Pancreas (tissue), 10 donors: ENCODE results near the gene DIP2A. TPM values are rescaled to one million over a fixed set of nuclear protein-coding genes. Genes with fewer than 3 reads are reported as not detected.
A peak's percentile ranks its signal among the peaks of the same experiment; 100 is the strongest.

ENCODE experiments used
- ATAC-seq, 4 donors: fragments of 200-7000 bp; cut with Tn5 transposase; one replicate each; pipeline versions ENCODE4 v1.8.0 to v1.9.1; 2020; ENCODE audit warnings: mild to moderate bottlenecking in 4 of 4, moderate library complexity in 4 of 4
- DNase-seq, 6 donors: peaks; one replicate each; pipeline ENCODE4 v3.0.0-alpha.2; 2020
- FAIRE-seq: peaks from 2 replicates; lab custom pipeline; 2012; peaks lifted over from hg19 to GRCh38; lab: Jason Lieb, UNC
- H3K27ac ChIP-seq, 4 donors: fragments of 200-600 bp; sonication (generic); 1 replicate in 3 of 4; 2 replicates in 1 of 4; pipeline versions ENCODE4 v1.5.0 to v1.8.0; 2020
- H3K27me3 ChIP-seq, 4 donors: fragments of 200-600 bp; one replicate each; pipeline ENCODE4 v1.8.0; 2021
- H3K36me3 ChIP-seq, 3 donors: fragments of 200-600 bp; sonication (generic) in 1 of 3; one replicate each; pipeline versions ENCODE4 v1.5.0 to v1.8.0; 2020 to 2021
- H3K4me1 ChIP-seq, 3 donors: fragments of 200-600 bp; one replicate each; pipeline ENCODE4 v1.8.0; 2021
- H3K4me3 ChIP-seq, 4 donors: fragments of 200-600 bp; sonication (generic) in 2 of 4; one replicate each; pipeline versions ENCODE4 v1.5.0 to v1.8.0; 2020 to 2021
- H3K9me3 ChIP-seq, 4 donors: fragments of 200-600 bp; one replicate each; pipeline ENCODE4 v1.8.0; 2021
- WGBS, 2 donors: extraction: QIAGEN DNeasy Blood & Tissue Kit; methylation state at CpG; one replicate each; pipeline ENCODE4 v1.1.7; 2013; 5-methylcytosine and 5-hydroxymethylcytosine counted together
- intact Hi-C, 3 donors: fragments of 100-400 bp; cut with DNase I; formaldehyde crosslinking; loops; one replicate each; pipeline versions ENCODE4 v1.11.1 to v1.14.2; 2022
- polyA plus RNA-seq, 2 donors: library from polyadenylated mRNA; stranded (reverse); fragments of 200-250 nt; gene quantifications; one replicate each; pipeline ENCODE4 v1.2.3, GENCODE V29; 2013
- total RNA-seq, 6 donors: library from RNA; stranded (reverse); fragmentation: NEBNext Ultra II Directional in 4 of 6; extraction: Animal tissue kit (Norgen Biotek cat#: 25700) in 4 of 6; gene quantifications; one replicate each; pipeline versions ENCODE4 v1.2.1 to v1.2.4, GENCODE V29; 2021 to 2023
- TF ChIP-seq, protein P1 (sequence below), 4 donors: fragments of 200-600 bp; sonication (generic) in 3 of 4; IDR thresholded peaks; one replicate each; pipeline versions ENCODE4 v1.5.0 to v1.8.0; 2021; ENCODE audit warnings: antibody characterized with exemption in 4 of 4
- donor health status: healthy with polysubstance abuse.
- donor health status: DM: no; HTN: no; CAD: no; lungs with moderate emphysema.
- donor health status: DM: no; HTN: no; CAD: no.
- donor health status: control.
- donor health status: control.
- donor health status: Bipolar disorder and iron deficiency.
- donor health status: DM: yes; HTN: yes; CAD: no.
- donor health status: DM: no; HTN: no; CAD: no.
- donor health status: DM: no; HTN: no; CAD: no.
- donor health status: DM: yes; HTN: yes; CAD: no.

DIP2A gene, protein sequence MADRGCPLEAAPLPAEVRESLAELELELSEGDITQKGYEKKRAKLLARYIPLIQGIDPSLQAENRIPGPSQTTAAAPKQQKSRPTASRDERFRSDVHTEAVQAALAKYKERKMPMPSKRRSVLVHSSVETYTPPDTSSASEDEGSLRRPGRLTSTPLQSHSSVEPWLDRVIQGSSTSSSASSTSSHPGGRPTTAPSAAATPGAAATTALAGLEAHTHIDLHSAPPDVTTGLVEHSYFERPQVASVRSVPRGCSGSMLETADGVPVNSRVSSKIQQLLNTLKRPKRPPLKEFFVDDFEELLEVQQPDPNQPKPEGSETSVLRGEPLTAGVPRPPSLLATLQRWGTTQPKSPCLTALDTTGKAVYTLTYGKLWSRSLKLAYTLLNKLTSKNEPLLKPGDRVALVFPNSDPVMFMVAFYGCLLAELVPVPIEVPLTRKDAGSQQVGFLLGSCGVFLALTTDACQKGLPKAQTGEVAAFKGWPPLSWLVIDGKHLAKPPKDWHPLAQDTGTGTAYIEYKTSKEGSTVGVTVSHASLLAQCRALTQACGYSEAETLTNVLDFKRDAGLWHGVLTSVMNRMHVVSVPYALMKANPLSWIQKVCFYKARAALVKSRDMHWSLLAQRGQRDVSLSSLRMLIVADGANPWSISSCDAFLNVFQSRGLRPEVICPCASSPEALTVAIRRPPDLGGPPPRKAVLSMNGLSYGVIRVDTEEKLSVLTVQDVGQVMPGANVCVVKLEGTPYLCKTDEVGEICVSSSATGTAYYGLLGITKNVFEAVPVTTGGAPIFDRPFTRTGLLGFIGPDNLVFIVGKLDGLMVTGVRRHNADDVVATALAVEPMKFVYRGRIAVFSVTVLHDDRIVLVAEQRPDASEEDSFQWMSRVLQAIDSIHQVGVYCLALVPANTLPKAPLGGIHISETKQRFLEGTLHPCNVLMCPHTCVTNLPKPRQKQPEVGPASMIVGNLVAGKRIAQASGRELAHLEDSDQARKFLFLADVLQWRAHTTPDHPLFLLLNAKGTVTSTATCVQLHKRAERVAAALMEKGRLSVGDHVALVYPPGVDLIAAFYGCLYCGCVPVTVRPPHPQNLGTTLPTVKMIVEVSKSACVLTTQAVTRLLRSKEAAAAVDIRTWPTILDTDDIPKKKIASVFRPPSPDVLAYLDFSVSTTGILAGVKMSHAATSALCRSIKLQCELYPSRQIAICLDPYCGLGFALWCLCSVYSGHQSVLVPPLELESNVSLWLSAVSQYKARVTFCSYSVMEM (N-terminal part only)
- total RNA-seq (10 to 100 TPM; 12.1 to 26.3 (median 16.5) TPM), polyA plus RNA-seq (10 to 100 TPM; 23.2 to 28.7 TPM)

DNA sequence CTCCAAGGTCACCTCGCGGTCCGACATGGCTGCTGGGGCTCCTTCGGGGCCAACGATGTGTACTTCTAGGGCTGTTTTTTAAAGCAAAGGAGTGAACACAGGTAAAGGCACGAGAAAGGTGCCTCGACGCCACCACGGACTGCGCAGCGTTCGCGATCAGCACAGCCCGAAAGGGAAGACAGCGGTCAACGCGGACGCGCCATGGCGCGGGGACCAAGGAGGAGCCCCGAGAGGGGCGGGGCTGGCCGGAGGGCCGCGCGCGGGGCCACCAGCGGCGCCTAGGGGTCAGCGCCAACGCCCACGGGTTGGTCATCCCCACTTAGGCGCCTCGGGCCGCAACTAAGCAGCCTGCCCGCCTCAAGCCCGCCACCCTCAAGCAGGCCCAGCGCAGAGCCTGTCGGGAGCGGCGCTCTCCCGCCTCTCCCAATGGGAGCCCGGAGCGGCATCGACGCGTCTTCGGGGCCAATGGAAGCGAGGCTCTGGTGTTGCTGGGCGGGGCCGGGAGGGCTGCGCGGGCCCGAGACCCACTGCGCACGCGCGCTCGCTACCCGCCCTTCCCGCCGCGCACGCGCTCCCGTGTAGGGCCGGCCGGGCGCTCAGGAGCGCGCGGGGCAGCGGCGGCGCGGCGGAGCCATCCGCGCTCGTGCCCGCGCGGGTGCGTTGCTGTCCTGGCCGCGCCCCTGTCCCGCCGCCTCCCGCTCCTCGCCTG lies at the start of gene DIP2A:
Gene DIP2A (plus strand): TSS at position 577 of the 709 bp plus-strand sequence. CDS start 241 bp downstream, outside the sequence.
- WGBS, 2 donors: 0% methylated on average over 52 to 91 of the region's 91 CpGs
- Histone ChIP-seq H3K4me3 (peak within 1 kb of the TSS; percentile 82 to 92 (median 90)), H3K4me1 (peaks cover 2 to 9% (median 6%) of the 10 kb centered on the region in 3 donors), H3K36me3 (no peaks in the 10 kb centered on the region), H3K27ac (peak within 1 kb of the TSS; percentile 65 to 82 (median 76)), H3K9me3 (no peaks in the 10 kb centered on the region), H3K27me3 (no peaks in the 10 kb centered on the region)
- TF ChIP-seq, protein P1, sequence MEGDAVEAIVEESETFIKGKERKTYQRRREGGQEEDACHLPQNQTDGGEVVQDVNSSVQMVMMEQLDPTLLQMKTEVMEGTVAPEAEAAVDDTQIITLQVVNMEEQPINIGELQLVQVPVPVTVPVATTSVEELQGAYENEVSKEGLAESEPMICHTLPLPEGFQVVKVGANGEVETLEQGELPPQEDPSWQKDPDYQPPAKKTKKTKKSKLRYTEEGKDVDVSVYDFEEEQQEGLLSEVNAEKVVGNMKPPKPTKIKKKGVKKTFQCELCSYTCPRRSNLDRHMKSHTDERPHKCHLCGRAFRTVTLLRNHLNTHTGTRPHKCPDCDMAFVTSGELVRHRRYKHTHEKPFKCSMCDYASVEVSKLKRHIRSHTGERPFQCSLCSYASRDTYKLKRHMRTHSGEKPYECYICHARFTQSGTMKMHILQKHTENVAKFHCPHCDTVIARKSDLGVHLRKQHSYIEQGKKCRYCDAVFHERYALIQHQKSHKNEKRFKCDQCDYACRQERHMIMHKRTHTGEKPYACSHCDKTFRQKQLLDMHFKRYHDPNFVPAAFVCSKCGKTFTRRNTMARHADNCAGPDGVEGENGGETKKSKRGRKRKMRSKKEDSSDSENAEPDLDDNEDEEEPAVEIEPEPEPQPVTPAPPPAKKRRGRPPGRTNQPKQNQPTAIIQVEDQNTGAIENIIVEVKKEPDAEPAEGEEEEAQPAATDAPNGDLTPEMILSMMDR (IDR thresholded peaks at IDR 0.05): no peak
- ATAC-seq (peak; percentile 93 to 98 (median 96)), DNase-seq (peak; percentile 95 to 99 (median 96)), FAIRE-seq (no peak)
- intact Hi-C loops: no loop called here

DNA sequence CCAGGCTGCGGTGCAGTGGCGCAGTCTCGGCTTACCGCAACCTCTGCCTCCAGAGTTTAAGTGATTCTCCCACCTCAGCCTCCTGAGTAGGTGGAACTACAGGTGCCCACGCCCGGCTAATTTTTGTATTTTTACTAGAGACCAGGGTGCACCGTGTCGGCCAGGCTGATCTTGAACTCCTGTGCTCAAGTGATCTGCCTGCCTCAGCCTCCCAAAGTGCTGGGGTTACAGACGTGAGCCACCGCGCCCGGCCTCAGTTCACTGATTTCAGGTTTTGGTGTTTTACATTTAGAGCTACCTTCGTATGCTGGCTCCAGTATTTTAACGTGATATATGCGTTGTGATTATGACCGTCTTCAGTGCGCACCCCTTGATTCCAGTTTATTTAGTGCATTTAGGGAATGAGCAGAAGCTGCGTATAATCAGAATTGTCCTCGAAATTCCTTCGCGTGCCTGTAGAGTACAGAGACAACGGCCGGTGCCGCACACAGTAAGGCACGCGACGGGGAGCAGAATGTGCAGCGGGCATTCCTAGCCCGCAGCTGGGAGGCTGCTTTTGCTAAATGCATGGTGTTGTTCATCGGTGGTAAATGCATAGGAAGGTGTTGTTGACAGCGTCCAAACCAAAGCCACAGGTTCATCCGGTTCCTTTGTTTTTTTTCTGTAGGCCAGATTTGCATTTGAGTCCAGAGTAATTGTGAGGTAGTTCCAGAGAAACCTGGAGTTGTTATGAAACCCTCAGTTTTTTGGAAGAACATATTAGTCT lies 48.9 kb upstream of the DIP2A start:
- FAIRE-seq (no peak), ATAC-seq (no peak), DNase-seq (peak in 1 of 6 donors; percentile 11)
- Histone ChIP-seq H3K4me1 (no peaks in the 10 kb centered on the region), H3K4me3 (no peak overlapping the region), H3K27me3 (no peaks in the 10 kb centered on the region), H3K9me3 (no peaks in the 10 kb centered on the region), H3K27ac (no peak overlapping the region), H3K36me3 (no peaks in the 10 kb centered on the region)
- WGBS, 2 donors: 92 to 96% methylated on average over 32 of the region's 32 CpGs
- TF ChIP-seq, protein P1 (IDR thresholded peaks at IDR 0.05): no peak
- intact Hi-C loops: no loop called here

DNA sequence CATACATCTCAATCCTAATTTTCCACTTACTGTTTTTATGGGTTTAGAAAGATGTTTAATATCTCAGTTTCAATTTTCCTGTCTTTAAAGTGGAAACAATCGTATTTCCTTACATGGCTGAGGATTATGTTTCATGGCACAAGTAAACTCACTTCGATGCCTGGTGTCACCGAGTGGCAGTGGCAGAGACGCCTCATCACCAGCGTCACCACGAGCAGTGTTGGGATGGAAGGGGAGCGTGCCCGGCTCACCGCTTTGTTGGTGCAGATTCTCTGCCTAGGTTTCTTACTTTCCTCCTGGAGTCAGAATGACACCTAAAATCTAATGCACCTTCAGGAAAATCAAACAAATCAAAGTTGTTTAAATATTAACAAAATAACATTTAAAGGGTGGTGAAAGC lies 48.2 kb upstream of the DIP2A start:
- TF ChIP-seq, protein P1 (IDR thresholded peaks at IDR 0.05): no peak
- Histone ChIP-seq H3K4me3 (no peak overlapping the region), H3K27me3 (no peaks in the 10 kb centered on the region), H3K36me3 (no peaks in the 10 kb centered on the region), H3K9me3 (no peaks in the 10 kb centered on the region), H3K27ac (no peak overlapping the region), H3K4me1 (no peaks in the 10 kb centered on the region)
- intact Hi-C loops: no loop called here
- no peak for ATAC-seq
- FAIRE-seq: no peak
- 95% methylated on average over 9 of the region's 9 CpGs for WGBS, 2 donors
- no peak for DNase-seq

DNA sequence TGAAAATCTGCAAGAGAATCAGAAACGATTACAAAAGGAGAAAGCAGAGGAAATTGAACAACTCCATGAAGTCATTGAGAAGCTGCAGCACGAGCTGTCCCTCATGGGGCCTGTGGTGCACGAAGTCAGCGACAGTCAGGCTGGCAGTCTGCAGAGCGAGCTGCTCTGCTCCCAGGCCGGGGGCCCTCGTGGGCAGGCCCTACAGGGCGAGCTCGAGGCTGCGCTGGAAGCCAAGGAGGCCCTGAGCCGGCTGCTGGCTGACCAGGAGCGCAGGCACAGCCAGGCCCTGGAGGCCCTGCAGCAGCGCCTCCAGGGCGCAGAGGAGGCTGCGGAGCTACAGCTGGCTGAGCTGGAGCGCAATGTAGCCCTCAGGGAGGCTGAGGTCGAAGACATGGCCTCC lies 47.5 kb upstream of the DIP2A start:
- ATAC-seq (no peak), FAIRE-seq (no peak), DNase-seq (peak in 1 of 6 donors; percentile 40)
- H3K27me3 ChIP-seq: no peaks in the 10 kb centered on the region
- no peaks in the 10 kb centered on the region for H3K4me1 ChIP-seq
- H3K4me3 ChIP-seq: no peak overlapping the region
- H3K9me3 ChIP-seq: no peaks in the 10 kb centered on the region
- peaks cover 0 to 2% (median 0%) of the 10 kb centered on the region in 3 donors for H3K36me3 ChIP-seq
- TF ChIP-seq, protein P1 (IDR thresholded peaks at IDR 0.05): no peak
- no peak overlapping the region for H3K27ac ChIP-seq
- 94% methylated on average over 17 of the region's 17 CpGs for WGBS, 2 donors
- intact Hi-C loops: no loop called here
